HFFc6 (cell line): ENCODE data around the gene XRCC5. TPM values are rescaled to one million over a fixed set of nuclear protein-coding genes. Genes with fewer than 3 reads are reported as not detected.
A peak's percentile ranks its signal among the peaks of the same experiment; 100 is the strongest.

ENCODE experiments used
- DNase-seq: peaks from one replicate; pipeline ENCODE4 v3.0.0-alpha.2; 2018
- H3K27ac Mint-ChIP-seq: 2 replicates; pipeline ENCODE4 v1.8.0; 2020; ENCODE audit warnings: mild to moderate bottlenecking, mixed read lengths
- H3K27me3 Mint-ChIP-seq: 2 replicates; pipeline ENCODE4 v1.8.0; 2021; ENCODE audit warnings: mild to moderate bottlenecking, moderate library complexity, mixed read lengths; ENCODE audit not compliant: insufficient read depth
- H3K36me3 Mint-ChIP-seq: 2 replicates; pipeline ENCODE4 v1.8.0; 2021; ENCODE audit warnings: low read depth, mixed read lengths
- H3K4me1 Mint-ChIP-seq: 2 replicates; pipeline ENCODE4 v1.8.0; 2020; ENCODE audit warnings: low read depth, mixed read lengths
- H3K4me3 Mint-ChIP-seq: 2 replicates; pipeline ENCODE4 v1.8.0; 2020; ENCODE audit warnings: mild to moderate bottlenecking, moderate library complexity, mixed read lengths
- H3K9me3 Mint-ChIP-seq: 2 replicates; pipeline ENCODE4 v1.8.0; 2020; ENCODE audit warnings: mild to moderate bottlenecking, mixed read lengths
- total RNA-seq, 6 experiments: library from RNA; stranded (reverse); fragmentation: NEBNext Ultra II Directional; extraction: Animal tissue kit (Norgen Biotek cat#: 25700); gene quantifications; 2 replicates in 1 of 6; 3 replicates in 5 of 6; pipeline ENCODE4 v1.2.3, GENCODE V29; 2021
- TF ChIP-seq, protein P1 (sequence below): fragments of 200-600 bp; sonication (generic); IDR thresholded peaks from 2 replicates; pipeline ENCODE4 v1.5.0; 2021; ENCODE audit warnings: antibody characterized with exemption, mild to moderate bottlenecking

Gene XRCC5
- total RNA-seq, 6 experiments from 2014 or later: 291 to 372 (median 352) TPM

GRCh38 chr2:216114382-216114713 is 5.2 kb downstream of the XRCC5 start:
- 0 out of 2 replicates have a peak overlapping the region, but pooled peaks have one; percentile 89 for H3K4me3 Mint-ChIP-seq
- peaks cover 2% of the 10 kb centered on the region; the same call in 1 of the 2 replicates for H3K27me3 Mint-ChIP-seq
- H3K9me3 Mint-ChIP-seq: no peaks in the 10 kb centered on the region
- no peak for DNase-seq
- peaks cover 88% of the 10 kb centered on the region for H3K36me3 Mint-ChIP-seq
- H3K4me1 Mint-ChIP-seq: peaks cover 92% of the 10 kb centered on the region
- peak overlapping the region; percentile 91 for H3K27ac Mint-ChIP-seq
- TF ChIP-seq, protein P1, sequence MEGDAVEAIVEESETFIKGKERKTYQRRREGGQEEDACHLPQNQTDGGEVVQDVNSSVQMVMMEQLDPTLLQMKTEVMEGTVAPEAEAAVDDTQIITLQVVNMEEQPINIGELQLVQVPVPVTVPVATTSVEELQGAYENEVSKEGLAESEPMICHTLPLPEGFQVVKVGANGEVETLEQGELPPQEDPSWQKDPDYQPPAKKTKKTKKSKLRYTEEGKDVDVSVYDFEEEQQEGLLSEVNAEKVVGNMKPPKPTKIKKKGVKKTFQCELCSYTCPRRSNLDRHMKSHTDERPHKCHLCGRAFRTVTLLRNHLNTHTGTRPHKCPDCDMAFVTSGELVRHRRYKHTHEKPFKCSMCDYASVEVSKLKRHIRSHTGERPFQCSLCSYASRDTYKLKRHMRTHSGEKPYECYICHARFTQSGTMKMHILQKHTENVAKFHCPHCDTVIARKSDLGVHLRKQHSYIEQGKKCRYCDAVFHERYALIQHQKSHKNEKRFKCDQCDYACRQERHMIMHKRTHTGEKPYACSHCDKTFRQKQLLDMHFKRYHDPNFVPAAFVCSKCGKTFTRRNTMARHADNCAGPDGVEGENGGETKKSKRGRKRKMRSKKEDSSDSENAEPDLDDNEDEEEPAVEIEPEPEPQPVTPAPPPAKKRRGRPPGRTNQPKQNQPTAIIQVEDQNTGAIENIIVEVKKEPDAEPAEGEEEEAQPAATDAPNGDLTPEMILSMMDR: no peak

- peaks cover 92% of the 10 kb centered on the region for H3K4me1 Mint-ChIP-seq
- TF ChIP-seq, protein P1: peak; percentile 95
- H3K27ac Mint-ChIP-seq: peak overlapping the region; percentile 91
- DNase-seq: peak; percentile 97
- H3K4me3 Mint-ChIP-seq: peak overlapping the region; percentile 89
- H3K27me3 Mint-ChIP-seq: peaks cover 2% of the 10 kb centered on the region; the same call in 1 of the 2 replicates
- H3K36me3 Mint-ChIP-seq: peaks cover 88% of the 10 kb centered on the region
- no peaks in the 10 kb centered on the region for H3K9me3 Mint-ChIP-seq
Measured at GRCh38 chr2:216114714-216115531, 5.8 kb downstream of the XRCC5 start.

DNA sequence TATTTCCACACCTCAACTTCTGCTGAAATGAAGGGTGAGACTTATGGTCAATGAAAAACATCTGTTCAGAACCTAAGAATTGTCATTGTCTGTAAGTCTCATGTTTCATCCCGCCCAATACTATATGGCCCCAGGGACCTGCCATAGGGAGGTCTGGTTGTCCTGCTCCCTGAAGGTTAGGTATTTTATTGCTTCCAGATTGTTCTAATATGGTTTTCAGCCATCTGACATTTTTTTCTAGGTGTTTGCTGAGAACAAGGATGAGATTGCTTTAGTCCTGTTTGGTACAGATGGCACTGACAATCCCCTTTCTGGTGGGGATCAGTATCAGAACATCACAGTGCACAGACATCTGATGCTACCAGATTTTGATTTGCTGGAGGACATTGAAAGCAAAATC is 7.3 kb downstream of the XRCC5 start:
- Mint-ChIP-seq H3K36me3 (peaks cover 82% of the 10 kb centered on the region), H3K9me3 (no peaks in the 10 kb centered on the region), H3K27ac (peak overlapping the region; percentile 71), H3K27me3 (peaks cover 2% of the 10 kb centered on the region; the same call in 1 of the 2 replicates), H3K4me3 (peak overlapping the region; percentile 89), H3K4me1 (peaks cover 78% of the 10 kb centered on the region)
- DNase-seq: no peak
- TF ChIP-seq, protein P1: no peak

- no peaks in the 10 kb centered on the region for H3K9me3 Mint-ChIP-seq
- H3K27me3 Mint-ChIP-seq: peaks cover 2% of the 10 kb centered on the region
- H3K4me1 Mint-ChIP-seq: peaks cover 65% of the 10 kb centered on the region
- peak overlapping the region; percentile 71 for H3K27ac Mint-ChIP-seq
- H3K4me3 Mint-ChIP-seq: peak overlapping the region; percentile 39
- DNase-seq: peak; percentile 55
- H3K36me3 Mint-ChIP-seq: peaks cover 77% of the 10 kb centered on the region
- TF ChIP-seq, protein P1: no peak
Measured at GRCh38 chr2:216117561-216118340, 8.6 kb downstream of the XRCC5 start.

- peaks cover 70% of the 10 kb centered on the region for H3K36me3 Mint-ChIP-seq
- no peaks in the 10 kb centered on the region for H3K9me3 Mint-ChIP-seq
- TF ChIP-seq, protein P1: no peak
- no peak overlapping the region for H3K4me3 Mint-ChIP-seq
- DNase-seq: no peak
- H3K27ac Mint-ChIP-seq: peak overlapping the region; percentile 71
- peaks cover 2% of the 10 kb centered on the region for H3K27me3 Mint-ChIP-seq
- H3K4me1 Mint-ChIP-seq: peaks cover 58% of the 10 kb centered on the region
Measured at GRCh38 chr2:216118474-216118873, 9.3 kb downstream of the XRCC5 start.
